D721Med (cell line): ENCODE results near the gene RPS5.

Experiments used
- DNase-seq: peaks from one replicate; pipeline ENCODE4 v3.0.0; 2011; ENCODE audit warnings: low spot score; ENCODE audit not compliant: insufficient read length
- FAIRE-seq: peaks from 2 replicates; lab custom pipeline; 2011; peaks lifted over from hg19 to GRCh38; lab: Jason Lieb, UNC
- TF ChIP-seq, protein P1 (sequence below): IDR thresholded peaks from 2 replicates; pipeline ENCODE4 v1.5.1; 2012; ENCODE audit warnings: mild to moderate bottlenecking, control low read depth; ENCODE audit not compliant: insufficient read depth; ENCODE audit errors: missing control alignments

The RPS5 gene

DNA sequence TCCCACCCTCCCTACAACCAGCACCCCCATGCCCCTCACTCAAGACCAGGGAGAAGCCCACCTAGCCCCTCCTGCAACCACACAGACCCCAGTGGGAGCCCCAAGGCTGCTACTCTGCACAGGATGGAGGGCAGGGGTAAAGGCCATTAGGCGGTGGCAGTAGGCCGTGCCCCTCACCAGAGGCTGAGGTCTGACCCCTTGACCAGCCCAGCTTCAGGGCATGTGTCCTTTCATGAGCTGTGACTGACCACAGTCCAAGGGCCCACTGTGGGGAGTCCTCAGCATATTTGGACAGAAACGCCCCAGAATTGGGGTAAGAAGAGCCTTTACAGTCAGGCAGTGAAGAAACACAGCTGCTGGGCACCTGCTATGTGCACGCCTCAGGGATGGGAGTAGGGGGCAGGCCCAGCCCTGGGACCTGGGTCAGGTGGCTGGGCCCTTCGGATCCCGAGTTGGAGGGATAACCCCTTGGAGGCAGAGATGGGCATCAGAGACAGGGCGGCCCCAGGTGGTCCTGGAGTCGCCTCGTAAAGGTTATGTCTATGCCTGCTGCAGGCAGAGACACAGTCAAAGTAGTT is 1.7 kb upstream of the RPS5 start:
- DNase-seq (no peak), FAIRE-seq (no peak)
- TF ChIP-seq, protein P1, sequence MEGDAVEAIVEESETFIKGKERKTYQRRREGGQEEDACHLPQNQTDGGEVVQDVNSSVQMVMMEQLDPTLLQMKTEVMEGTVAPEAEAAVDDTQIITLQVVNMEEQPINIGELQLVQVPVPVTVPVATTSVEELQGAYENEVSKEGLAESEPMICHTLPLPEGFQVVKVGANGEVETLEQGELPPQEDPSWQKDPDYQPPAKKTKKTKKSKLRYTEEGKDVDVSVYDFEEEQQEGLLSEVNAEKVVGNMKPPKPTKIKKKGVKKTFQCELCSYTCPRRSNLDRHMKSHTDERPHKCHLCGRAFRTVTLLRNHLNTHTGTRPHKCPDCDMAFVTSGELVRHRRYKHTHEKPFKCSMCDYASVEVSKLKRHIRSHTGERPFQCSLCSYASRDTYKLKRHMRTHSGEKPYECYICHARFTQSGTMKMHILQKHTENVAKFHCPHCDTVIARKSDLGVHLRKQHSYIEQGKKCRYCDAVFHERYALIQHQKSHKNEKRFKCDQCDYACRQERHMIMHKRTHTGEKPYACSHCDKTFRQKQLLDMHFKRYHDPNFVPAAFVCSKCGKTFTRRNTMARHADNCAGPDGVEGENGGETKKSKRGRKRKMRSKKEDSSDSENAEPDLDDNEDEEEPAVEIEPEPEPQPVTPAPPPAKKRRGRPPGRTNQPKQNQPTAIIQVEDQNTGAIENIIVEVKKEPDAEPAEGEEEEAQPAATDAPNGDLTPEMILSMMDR = no peak

DNA sequence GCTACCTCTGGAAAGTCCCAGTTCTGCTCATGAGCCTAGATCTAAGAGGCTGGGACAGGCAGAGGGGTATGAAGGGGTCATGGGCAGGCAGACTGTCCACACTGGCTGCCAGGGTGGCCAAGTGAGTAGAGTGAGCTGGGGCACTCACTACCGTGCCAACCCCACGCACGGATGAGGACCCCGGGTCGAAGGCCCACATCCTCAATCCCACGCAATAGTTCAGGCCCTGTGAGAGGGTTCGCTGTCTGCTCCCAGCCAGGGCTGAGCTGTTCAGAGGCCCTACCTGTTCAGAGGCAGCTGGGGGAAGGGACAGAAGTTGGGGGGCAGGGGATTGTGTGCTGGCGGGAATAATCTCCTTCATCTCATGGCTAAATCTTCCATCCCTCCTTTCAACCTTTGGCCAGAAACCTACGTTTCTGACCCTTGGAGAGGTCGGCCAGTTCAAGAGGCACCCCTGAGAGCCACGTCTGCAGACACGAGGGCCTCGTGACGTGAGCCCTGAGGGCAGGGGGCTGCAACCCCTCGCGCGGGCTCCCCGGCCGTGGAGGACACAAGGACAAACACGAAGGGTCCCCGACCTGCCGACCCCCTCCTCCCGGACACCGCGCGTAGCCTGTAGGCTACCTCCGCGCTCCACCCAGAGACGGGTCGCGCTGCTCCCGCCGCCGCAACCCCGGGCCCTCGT is 1.0 kb upstream of the RPS5 start:
- FAIRE-seq = no peak
- TF ChIP-seq, protein P1 = no peak
- DNase-seq = no peak

DNA sequence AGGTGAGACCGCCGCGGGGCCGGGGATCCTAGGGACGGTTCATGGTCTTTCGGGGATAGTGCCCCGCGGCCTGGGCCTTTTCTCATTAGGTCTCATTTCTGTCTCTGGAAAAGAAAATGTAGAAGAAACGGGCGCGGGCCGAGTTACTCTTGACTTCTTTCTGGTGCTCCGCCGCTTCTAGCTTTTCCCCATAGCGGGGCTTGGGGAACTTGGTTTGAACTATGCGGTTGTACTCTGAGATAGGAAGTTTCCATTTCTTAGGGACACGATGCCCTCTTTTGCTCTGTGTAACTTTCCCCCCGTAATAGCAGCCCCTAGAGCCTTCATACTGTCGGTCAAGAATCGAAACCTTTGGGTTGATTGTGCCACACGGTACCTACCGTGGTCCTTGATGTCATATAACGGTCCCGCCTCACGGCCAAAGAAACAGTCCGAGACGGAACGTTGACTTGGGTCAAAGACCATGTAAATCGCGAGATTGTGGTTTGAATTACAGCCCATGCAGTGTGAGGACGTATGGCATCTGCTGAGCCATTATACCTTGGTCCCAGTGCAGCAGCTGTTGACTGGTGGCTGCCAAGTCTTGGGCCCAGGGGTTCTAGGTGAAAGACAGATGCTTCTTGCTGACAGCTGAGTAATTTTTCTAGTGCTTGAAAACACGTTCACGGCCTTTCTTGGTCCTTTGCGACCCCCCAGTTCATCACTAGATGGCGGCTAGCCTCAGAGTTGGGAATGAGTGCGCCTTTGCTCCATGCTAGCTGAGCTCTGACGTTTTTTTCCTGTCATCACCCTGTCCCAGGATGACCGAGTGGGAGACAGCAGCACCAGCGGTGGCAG is 487 bp downstream of the RPS5 start:
- DNase-seq (no peak), FAIRE-seq (no peak)
- TF ChIP-seq, protein P1 = no peak

DNA sequence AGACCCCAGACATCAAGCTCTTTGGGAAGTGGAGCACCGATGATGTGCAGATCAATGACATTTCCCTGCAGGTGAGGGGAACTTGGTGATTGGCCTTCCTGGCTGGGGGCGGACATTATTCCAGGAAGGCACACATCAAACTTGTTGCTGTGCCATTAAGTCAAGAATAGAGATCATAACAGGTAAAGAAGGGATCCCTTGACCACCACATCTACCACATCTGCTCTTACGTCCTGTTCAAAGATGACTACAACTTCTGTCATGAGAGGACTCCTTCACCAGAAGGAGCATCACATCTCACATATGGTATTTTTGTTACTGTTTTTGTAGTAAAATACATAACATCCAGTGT is 1.1 kb downstream of the RPS5 start:
- DNase-seq (no peak), FAIRE-seq (no peak)
- TF ChIP-seq, protein P1 = no peak

DNA sequence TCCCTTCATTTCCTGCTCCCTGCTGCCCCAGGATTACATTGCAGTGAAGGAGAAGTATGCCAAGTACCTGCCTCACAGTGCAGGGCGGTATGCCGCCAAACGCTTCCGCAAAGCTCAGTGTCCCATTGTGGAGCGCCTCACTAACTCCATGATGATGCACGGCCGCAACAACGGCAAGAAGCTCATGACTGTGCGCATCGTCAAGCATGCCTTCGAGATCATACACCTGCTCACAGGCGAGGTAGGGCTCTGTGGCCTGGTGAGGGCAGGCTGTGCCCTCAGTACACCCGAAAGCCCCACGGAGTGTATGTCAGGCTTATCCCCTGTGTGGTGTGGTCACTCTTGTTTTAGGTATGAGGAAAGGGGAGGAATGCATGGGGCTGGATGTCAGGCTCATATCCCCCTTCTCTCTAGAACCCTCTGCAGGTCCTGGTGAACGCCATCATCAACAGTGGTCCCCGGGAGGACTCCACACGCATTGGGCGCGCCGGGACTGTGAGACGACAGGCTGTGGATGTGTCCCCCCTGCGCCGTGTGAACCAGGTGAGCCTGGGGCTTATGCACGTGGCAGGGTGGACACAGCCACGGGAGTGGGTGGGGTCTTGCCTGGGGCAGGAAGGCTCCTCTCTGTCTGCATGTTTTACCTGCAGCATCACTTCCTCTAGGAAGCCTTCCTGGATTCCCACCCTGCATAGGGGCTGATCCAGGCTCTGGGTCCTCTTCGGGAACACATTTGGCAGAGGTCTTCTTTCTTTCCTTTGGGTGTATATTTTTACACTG is 6.1 kb downstream of the RPS5 start:
- DNase-seq (no peak), FAIRE-seq (no peak)
- TF ChIP-seq, protein P1 = no peak

DNA sequence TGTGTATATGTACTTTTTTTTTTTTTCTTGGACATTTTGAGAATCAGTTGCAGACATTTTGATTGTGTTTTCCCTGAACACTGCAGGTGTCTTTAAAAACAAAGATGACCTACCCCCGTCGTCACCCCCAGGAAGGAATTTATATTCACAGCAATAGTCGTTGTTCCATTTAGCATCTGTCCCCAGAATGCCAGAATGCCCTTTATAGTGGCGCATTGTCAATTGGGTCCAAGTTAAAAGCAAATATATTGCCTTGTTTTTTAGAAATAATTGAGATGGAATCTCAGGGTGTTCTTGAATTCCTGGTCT is 6.6 kb downstream of the RPS5 start:
- no peak for FAIRE-seq
- TF ChIP-seq, protein P1 = no peak
- no peak for DNase-seq
